Measurements from ENCODE around the gene PDE5A.

The PDE5A gene

DNA sequence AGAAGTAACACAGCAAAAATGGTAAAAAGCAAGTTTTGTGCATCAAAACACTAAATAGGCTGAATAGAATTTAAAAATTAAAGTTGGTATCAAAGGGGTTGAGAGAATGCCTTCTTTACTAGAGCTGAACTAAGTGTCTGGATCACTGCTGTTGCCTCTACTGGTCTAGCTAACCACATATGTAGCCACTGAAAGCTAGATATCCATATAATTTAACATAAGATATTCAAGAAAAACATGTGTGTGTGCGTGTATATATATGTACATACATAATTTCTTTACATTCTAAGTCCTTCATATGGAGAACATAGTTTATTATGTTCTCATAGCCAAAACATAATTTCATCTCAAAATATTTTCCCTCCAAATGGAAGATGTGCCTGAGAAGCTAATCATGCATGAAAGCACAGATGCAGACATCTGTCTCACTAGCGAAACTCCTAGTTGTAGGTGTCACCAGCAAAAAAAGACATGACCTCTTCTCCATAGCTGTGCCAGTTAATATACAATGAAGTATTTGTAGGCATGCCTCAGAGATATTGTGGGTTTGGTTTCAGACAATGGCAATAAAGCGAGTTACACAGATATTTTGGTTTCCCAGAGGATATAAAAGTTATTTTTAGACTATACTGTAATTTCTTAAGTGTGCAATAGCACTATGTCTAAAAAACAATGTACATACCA, 47.3 kb downstream of the PDE5A start:
- DNase-seq (ENCODE audit: low spot score) = no peak

- no peak for DNase-seq (ENCODE audit: low spot score)
Measured at GRCh38 chr4:119580293-119580692, 48.3 kb downstream of the PDE5A start.

- no peak for DNase-seq (ENCODE audit: low spot score)
Measured at GRCh38 chr4:119579823-119580222, 48.8 kb downstream of the PDE5A start.

- DNase-seq (ENCODE audit: low spot score) = peak; percentile 19
Measured at GRCh38 chr4:119570401-119570800, 58.2 kb downstream of the PDE5A start.

GRCh38 chr4:119564106-119564505, 64.5 kb downstream of the PDE5A start:
- DNase-seq (ENCODE audit: low spot score) = no peak

DNA sequence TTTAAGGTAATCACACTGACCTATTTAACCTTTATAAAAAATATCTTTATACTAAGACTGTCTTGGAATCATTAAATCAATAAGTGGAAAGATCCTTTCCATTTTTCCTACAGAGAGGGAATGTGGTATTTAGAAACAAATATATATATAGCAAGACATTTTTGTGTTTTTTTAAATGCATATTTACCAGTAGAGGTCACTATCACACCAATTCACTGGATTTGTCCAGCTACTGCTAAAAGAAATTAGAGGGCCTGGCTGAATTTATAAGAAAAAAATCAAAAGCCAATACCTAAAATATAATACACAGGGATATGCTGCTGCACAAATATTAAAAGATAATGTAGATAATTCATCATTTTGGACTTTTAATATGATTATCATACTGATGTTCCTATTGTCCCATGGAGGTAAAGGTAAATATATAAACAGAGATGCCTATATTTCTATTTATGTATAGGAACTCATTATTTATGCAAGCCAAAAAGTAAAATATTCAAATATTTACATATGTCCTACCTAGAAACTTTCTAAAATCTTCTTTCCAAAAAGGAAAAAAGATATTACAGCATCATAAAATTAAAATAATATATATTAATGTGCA, 69.5 kb downstream of the PDE5A start:
- DNase-seq (ENCODE audit: low spot score) = peak; percentile 49

- DNase-seq (ENCODE audit: low spot score) = peak; percentile 4
Measured at GRCh38 chr4:119550857-119551532, 77.6 kb downstream of the PDE5A start.

GRCh38 chr4:119549639-119550038, 79.0 kb downstream of the PDE5A start:
- no peak for DNase-seq (ENCODE audit: low spot score)

DNA sequence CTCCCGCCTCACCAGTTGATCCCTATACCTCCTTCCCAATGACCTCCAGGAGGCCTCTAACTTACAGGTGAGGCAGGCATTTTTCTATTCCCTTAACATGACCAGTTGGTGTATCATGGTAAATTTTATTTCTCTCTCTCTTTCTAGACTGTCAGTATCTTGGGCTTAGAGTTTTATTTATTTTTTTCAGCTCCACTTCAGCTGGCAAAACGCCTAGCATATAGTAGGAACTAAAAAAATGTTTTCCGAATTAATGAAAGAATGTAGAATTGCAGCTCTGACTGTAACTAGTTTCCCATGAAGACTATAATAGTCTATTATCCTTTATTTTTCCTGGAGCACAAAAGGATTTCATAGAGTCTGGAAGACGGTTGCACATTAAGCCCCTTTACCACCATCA, 84.8 kb downstream of the PDE5A start:
- no peak for DNase-seq (ENCODE audit: low spot score)

GRCh38 chr4:119543187-119543586, 85.4 kb downstream of the PDE5A start:
- no peak for DNase-seq (ENCODE audit: low spot score)

GRCh38 chr4:119540249-119540648, 88.4 kb downstream of the PDE5A start:
- DNase-seq (ENCODE audit: low spot score) = no peak

DNA sequence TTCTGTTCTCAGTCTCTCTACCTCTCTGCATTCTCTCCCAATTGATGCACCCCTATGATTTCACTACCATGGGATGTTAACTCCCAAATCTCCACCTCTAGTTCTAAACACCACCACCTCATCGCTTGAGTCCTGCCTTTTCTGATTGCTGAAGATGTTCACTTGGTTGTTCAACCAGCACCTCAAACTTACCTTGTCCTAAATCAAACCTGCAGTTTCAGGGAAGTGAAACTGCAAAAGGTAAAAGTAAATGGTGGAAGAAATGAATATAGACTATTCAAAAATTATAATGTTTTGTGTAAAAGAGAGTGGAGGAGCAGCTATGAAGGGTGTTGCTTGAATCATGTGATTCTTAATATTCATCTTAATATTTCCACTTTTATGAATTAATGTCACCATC, 91.0 kb downstream of the PDE5A start:
- no peak for DNase-seq (ENCODE audit: low spot score)

DNA sequence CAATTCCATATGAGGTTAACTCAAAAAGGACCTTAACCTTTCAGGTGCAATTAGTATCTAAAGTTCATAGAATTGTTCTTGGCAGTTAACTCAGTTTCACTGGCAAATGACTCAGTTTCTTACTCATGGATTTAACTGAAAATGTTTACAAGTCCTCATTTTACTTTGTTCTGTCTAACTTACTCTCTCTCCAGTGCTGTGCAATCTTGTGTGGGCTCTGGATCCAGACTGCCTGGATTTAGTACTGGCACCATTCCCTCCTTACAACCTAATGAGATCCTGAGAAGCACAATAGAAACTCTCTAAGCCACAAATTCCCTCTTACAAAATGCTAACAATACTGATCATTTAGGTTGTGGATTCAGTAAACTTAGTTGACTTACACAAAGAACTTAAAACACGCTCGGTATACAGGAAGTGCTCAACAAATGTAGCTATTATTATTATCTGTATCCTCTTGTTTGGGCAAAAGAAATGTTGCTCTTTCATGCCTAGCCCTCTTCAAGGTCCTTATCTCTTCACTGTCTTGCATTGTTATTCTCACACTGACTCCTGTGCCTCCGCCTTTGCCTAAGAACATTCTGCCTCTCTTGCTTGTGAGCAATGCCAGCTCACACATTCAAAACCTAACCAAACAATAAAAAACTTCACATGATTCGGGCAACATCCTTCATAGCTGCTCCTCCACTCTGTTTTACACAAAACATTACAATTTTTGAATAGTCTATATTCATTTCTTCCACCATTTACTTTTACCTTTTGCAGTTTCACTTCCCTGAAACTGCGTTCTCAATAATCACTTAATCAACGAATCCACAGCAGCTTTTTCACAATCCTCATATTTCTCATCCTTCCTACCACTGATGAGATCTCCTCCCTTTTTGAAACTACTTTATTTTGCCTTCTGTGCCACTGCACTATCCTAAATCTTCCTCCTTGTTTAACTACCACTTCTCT, 91.8 kb downstream of the PDE5A start:
- DNase-seq (ENCODE audit: low spot score) = peak; percentile 4

GRCh38 chr4:119532319-119532718, 96.3 kb downstream of the PDE5A start:
- DNase-seq (ENCODE audit: low spot score) = no peak

- no peak for DNase-seq (ENCODE audit: low spot score)
Measured at GRCh38 chr4:119529788-119530187, 98.8 kb downstream of the PDE5A start.

- DNase-seq (ENCODE audit: low spot score) = no peak
Measured at GRCh38 chr4:119526786-119527550, 101.6 kb downstream of the PDE5A start.

DNA sequence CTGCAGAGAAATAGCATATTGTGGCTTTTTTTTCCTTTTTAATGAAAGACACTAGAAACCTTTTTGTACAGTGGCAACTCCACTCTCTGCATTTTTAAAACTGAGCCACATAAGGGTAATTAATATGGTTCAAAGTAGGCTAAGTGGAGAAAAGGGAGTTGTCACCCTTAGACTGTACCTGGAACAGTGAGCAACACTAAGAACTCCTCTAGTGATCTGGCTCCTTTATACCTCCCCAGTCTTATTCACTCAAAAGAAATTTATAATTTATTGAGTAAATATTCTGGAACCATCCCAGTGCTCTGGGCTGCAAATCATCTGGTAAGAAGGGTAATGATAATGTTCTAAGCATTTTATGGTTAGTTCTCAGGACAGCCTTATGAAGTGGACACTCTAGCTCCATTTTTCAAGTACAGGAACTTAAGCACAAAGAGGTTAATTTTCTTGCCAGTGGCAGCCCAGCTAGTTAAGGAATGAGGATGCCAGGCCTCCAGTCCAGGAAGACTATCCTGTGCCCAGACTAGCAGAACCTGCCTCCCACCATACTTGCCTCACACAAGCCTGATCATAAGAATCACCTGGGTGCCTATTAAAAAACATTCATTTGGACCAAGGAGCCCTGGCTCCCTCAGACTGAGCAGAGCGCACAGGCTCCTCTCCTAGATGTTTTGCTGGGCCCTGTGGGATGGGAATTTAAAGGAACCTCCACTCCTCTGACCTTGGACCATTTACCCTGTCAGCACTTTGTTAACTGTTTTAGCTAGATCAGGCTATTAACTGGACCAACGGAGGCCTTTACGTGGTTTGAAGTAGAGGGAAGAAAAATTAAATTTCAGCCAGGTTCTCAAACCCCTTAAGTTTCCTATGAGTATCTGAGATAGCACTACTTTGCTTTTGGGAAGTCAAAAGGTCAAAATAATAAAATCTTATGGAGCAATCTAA, 102.6 kb downstream of the PDE5A start:
- DNase-seq (ENCODE audit: low spot score) = peak; percentile 14

- DNase-seq (ENCODE audit: low spot score) = peak; percentile 78
Measured at GRCh38 chr4:119525005-119525749, 103.4 kb downstream of the PDE5A start.

- DNase-seq (ENCODE audit: low spot score) = no peak
Measured at GRCh38 chr4:119523399-119523798, 105.2 kb downstream of the PDE5A start.

GRCh38 chr4:119521268-119521667, 107.3 kb downstream of the PDE5A start:
- DNase-seq (ENCODE audit: low spot score) = no peak
